ENCODE measurements around the gene OPRM1.
"Not testable (repeated sequence)": the region's sequence is repeated elsewhere in the genome, so short reads cannot be mapped to it uniquely, and the experiment has no call there.

The OPRM1 gene

DNA sequence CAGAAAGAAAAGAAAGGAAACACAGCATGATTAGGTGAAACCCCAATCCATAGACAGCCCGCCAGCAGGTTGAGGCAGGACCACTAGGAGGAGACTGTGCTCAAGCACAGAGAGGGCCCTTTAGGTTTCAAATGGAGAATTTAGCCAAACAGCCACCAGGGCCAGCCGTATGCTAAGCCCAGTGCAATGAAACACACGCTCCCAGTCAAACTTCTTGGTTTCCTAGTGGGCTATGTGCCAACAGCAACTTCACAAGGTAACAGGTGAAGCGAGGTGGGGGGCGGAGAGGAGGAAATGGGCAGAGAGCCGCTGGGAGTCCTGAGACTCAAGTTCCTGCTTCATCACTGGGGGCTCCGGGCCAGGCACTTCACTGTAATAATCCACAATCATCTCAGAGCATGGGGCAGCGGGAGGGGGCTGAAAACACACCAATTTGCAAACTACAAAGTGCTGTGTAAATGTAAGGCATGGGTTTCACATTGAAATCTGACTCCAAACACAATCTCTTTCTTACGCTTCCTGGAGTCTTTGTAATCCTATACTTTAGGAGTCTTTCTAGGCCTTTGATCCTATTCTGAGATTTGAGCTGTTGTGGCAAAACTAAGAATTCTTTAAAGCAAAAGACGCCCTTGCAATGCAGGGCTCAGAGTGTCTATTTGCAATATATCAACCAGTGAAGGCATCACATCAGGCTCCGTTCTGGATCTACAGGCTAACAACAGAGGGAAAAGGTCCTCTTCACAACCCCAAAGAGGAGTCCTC, 117.3 kb downstream of the OPRM1 start:
- DNase-seq, result peak; percentile 39

DNA sequence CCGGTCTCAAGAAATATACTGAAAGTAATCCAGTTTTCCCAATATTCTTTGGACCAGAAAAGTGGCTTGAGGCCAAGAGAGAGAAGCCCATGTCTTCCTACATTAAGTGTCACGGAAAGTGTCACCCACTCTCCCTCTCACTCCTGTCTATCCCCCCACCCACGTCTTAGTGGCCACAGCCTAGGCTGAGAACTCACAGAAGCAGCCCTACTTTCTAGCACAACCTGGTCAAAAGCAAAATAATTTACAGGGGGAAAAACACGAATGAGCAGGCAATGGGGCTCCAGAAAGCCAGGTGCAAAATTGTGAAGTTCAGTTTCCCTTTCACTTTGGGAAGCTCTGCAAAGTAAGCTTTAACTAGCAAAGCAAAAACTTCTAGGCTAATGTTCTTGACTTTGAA, 118.0 kb downstream of the OPRM1 start:
- no peak for DNase-seq

DNA sequence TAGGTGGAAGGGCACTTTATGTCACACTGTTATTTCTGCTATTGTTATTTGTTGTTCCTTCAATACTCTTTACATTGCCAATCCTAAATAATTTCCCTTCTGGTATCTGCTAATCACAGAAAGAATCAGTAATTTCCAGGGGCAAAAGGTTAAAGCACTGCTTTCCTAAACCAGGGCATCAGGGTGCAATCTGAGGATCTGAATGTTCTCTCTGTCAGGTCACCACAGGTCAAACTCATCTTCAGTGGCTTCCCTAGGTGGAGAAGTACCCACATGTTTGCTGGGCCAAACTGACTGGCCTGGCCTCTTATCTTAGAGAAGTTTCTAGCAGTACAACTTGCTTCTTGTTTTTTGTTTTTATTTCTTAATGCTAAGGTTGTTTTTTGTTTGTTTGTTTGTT, 118.7 kb downstream of the OPRM1 start:
- DNase-seq, result no peak

DNA sequence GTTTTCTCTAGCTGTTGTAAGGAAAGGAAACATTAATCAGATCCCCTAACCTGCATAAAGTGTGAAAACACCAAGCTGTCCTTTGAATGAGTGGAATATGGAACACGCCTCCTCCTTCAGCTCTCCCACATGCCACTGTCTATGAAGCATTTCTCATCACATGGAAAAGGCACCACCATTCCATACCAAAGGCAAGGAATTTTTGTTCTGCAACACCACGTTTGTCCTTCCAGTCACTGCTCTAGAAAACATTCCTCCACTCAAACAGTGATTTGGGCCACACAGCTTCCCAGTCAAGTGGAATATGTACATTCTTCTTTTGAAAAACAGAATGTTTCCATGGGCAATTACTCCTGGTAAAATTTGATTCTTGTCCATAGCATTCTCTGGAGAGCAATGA, 120.1 kb downstream of the OPRM1 start:
- no peak for DNase-seq

DNA sequence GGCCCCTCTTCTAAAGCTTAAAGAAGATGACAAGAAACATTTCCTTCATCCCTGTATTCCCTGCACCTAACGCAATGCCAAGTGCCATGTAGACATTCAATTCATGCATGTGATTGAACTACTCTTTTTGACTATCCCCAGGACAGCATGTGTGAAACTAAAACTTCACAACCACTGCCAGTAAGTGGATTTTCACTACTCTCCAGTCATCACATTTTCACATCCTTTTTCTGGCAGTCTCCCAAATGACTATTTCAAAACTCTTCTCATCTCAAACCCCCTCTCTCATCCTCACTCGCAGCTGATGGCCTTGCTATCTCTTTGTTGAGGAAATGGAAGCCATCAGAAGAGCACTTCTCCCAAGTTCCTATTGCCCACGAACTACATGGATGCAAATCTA, 122.6 kb downstream of the OPRM1 start:
- no peak for DNase-seq

DNA sequence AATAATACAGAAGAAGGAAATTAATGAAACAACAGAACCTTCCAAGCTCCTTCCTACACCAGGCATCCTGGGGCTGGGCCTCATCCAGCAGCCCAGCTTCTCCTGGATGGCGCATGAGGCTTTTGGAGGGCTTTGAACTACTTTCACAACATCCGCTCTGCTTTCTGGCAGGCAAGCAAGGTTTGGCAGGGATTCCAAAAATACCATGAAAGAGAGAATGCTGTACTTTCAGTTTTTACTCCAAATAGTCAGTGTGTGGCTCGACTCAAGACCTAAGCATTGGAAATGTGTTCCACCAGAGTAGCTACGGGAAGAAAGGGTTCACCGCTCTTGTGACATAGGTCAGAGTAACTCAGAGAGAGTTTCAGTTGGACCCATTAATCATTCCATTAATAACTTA, 125.4 kb downstream of the OPRM1 start:
- no peak for DNase-seq

DNA sequence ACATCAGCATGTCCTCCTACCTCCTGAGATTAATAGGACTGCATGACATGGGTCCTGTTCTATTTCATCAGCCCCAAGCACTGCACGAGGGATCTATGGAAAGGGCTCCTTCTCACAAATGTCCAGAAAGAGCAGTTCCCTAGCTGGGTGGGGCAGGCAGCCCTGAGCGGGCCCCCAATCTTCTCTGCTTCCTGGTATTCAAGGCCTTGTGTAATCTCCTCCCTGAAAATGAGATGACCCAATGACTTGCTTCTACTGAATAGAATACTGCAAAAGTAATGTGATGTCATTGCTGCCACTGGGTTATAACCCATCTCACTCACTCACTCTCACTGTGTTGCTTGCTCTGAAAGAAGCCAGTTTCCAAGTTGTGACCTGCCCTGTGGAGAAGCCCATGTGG, 126.4 kb downstream of the OPRM1 start:
- DNase-seq, result no peak

DNA sequence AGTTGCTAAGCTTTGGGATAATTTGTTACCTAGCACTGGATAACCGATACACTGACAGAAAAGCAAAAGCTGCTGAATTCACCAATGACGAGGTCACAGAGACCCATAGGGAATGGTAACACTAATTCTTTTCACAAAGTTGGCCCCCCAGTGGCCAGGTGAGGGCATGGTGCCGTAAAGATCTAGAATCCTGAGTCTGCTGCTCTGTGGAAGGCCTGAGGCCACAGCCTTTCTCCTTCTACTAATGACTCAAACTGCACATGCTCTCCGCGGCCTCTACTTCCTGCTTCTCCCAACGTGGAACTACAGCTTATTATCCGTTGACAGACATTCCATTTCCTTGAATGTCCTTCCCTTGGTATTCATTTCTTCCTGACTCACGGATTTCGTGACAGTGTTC, 127.1 kb downstream of the OPRM1 start:
- no peak for DNase-seq

DNA sequence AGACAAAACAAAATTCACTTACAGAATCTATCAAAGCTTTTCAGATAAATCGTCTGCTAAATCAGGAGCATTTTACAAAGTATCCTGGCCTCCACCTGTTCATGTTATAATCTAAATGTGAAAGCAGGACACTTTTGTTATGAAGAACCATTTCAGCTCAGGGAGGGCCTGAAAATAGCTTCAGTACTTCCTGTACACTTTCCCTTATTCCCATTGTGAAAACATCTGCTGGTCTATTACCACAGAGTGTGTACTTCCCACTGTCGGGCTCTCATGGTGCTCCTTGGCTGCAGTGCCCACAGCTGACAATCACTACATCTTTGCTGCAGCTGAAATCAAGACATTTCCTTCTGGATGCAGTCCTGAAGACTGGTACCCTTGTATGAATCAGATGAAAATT, 128.1 kb downstream of the OPRM1 start:
- no peak for DNase-seq

DNA sequence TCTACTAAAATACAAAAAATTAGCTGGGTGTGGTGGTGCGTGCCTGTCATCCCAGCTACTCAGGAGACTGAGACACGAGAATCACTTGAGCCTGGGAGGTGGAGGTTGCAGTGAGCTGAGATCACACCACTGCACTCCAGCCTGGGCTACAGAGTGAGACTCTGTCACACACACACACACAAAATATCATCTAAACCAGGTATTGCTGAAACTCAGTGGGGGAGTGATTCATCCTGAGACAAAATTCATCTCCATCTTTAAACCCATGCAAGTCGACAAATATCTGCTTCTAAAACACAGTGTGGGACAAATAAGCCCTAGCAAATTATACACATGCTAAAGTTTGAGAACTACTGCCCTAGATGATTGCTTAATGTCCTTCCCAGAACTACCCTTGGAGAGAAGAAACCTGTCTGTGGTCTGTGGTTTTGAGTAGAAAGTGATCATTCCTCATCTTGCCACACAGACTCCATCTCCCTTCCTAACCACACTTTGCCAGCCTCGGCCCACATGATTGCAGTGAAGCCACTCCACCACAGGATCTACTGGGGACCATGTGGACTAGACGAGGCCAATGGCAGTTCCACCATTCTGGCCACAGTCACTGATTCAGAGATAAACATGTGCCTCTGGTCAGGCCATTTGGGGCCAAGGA, 130.3 kb downstream of the OPRM1 start:
- DNase-seq, result no peak

DNA sequence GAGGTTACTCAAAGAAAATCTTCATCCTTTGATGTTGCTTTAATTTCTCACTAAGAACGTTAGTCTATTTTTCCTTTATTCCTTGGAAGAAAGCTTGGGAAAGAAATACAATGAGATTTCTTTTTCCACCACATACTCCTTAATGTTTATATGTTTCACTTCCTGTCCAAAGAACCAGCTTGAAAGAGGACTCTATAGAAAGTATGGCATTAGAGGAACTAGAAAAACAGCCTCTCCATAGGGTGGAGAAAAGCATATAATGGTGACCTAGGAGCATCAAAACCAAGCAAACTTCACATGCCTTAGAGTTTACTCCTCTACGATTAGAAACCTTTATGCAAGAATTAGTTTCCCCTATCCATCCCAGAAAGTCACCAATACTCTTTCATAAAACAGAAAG, 131.1 kb downstream of the OPRM1 start:
- DNase-seq, result no peak

DNA sequence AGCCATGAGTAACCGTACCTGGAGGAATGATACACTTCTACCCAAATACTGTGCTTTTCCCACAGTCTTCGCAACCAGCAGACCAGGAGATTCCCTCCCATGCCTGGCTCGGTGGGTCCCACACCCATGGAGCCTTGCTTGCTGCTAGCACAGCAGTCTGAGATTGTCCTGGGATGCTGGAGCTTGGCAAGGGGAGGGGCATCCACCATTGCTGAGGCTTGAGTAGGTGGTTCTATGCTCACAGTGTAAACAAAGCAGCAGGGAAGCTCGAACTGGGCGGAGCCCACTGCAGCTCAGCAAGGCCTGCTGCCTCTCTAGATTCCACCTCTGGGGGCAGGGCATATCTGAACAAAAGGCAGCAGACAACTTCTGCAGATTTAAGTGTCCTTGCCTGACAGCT, 133.4 kb downstream of the OPRM1 start:
- DNase-seq, result not testable (repeated sequence)

DNA sequence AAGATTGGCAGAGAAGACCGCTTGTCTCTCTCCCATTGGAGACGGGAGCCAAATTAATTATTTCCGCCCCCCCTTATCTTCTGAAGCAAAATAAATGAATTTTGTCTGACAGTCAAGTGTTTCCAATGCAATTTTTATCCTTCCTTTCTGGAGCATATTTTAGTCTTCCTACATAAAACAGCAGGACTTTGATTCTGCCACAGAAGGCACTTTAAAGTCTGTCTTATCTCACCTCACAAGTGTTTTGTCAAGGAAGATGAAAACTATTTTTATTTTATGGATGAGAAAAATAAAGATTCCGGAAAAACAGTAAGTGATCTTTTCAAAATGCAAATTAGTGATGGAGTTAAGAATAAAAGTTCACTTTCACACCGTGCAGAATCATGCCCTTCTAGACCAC, 140.4 kb downstream of the OPRM1 start:
- no peak for DNase-seq

DNA sequence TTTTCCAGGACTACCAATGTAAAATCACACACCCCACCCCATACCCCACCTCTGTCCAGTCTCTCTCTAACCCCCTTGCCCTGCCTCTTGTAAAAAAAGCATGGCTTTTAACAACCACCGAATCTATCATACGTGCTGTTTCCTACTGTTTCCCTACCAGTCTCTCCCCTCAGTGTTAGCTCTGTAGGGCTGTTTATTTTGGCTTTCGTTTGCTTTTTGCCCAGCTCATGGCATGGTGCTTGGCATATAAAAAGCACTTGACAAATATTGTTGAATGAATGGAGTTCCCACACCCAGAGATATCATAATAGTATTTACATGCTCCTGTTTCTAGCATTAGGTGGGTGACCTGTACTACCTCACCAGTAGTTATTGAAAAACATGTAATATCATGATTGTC, 148.2 kb downstream of the OPRM1 start:
- DNase-seq, result no peak

DNA sequence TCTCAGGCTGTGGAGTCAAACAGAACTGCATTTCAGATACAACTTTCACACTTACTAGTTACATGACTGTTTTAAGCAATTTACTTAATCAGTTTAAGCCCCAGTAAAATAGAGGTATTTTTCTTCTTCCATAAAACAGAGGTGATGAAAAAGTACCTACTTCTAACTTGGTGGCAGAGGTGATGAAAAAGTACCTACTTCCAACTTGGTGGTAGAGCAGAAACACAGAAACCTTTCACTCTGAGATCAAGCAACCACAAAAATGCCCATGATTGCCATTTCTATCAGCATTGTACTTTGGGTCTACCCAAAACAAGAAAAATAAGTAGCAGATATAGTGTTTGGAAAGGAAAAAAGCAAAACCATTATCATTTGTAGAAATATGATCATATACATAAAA, 148.7 kb downstream of the OPRM1 start:
- no peak for DNase-seq

DNA sequence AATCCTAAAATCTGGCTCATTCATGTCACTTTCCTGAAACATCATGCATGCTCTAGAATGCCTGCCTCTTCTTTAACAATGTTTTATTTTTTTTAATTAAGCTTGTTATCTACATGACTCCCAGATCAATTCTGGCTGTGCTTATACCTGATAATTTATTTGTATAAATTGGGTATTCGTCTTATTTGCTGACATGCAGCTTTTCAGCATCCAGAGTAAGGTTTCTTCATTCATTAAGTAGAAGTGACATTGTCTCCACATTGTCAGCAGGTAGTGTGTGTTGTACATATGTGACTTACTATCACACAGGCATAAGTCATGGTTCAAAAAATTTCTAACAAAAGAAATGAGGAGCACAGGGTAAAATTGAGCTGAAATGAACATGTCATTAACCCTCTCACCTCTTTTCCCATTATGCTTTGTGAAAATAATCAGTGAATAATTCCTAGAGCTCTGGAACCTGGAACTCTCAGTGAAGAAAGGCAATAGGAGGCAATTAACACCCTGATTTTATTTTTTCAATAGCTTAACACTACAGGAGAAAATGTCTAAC, 157.4 kb downstream of the OPRM1 start:
- no peak for DNase-seq

DNA sequence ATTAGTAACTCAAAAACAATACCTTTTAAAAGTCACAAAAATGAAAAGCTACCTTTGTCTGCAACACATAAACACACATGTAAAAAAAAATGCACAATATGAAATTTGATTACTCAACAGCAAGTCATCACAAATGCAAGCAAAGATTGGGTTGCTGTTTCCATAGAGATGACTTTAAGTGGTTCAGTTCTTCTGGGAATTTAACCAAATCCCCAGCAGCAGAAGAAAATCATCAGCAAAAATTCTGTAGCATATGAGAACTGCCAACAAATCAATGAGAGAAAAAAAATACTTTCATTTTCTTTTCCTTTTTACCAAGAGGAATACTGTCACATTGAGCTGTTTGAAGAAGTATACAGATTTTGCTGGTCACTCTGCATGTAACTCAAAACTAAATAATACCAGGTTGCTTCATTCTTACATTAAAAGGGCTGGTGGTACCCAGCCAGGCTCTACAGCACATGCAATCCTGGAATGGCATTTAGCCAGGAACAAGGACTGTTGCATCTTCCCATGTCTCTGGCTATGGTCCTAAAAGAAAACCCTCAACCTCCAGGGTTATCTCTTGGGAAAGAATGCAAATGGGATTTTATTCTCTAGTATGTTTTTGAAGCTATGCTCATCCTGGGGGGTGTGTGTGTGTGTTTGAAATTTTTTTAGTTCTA, 158.3 kb downstream of the OPRM1 start:
- DNase-seq, result no peak

DNA sequence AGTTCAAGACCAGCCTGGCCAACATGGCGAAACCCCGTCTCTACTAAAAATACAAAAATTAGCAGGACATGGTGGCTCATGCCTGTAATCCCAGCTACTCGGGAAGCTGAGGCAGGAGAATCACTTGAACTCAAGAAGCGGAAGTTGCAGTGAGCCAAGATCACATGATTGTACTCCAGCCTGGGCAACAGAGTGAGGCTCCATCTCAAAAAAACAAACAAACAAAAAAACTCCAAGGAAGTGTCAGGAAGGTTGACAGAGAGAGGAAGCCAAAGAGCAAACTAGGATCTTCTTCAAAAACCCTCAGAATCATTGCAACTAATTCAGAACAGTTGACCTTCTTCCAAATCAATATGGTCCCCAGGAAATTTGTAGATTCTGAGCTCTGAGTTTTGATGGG, 162.6 kb downstream of the OPRM1 start:
- DNase-seq, result not testable (repeated sequence)

DNA sequence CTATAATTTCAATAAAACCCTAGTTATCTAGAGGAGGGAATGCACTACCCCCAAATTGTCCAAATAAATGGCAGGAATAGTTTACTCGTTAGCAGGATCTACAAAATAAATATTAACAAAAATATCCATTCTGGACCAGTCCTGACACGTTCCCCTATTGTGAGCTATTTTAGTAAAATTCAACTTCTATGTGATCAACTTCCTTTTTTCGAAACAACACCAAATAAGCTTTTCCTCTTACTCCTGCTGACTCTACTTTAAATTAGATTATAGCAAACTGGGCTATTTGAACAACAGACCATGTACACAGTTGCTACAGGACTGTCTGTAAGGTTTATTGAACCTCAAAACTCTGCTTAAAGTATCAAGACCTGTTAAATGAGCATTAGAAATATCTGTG, 163.3 kb downstream of the OPRM1 start:
- DNase-seq, result no peak

DNA sequence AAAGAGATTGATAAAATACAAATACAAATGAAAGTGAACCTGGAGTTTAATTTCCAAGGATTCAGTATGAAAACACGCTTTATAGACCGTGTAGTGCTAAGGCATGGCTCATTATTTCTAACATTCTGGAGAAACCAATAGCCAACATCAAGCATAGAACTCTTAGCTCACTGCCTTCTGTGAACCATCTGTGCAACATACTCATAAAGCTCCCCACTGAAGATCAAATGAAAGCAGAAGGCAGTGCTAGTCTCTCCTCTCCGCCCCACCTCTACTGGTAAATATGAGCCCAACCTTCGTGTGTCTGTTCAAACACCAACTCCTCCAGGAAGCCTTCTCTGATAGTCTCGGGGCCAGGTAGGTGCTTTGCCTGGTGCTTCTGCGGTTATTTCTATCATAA, 163.9 kb downstream of the OPRM1 start:
- no peak for DNase-seq

DNA sequence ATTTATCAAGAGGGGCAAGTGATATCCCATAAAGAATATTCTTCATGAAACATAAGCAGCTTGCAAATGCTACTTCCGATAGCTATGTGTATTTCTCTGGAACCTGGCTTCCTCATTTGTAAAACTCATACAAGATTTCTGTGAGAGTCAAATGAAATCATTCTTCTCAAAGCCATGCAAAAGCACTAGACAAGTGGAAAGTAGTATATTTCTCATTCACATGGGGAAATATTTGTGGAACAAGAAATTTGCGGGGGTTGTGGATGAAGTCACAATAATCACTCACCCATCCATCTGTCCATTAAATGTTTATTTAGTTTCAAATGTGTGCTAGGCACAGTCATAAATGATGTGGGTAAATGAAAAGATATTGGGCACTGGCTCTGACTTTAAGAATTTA, 167.1 kb downstream of the OPRM1 start:
- no peak for DNase-seq

DNA sequence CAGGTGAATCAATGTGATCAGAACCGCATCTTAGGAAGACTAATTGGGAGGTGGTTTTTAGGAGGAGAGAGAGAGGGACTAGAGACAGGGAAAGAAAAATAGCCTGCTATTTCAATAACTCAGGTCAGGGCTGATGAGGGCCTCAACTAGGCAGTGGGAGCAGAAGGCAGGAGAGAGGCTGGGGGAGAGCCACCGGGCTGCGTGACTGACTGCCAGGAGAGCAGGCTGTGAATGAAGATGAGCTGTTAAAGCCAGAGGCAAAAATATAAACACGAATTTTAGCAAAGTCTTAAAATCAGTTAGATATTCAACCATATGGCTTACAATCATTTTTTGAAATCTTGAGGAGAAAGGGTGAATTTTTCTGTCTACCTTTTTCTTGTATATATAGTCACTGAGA, 168.0 kb downstream of the OPRM1 start:
- no peak for DNase-seq

DNA sequence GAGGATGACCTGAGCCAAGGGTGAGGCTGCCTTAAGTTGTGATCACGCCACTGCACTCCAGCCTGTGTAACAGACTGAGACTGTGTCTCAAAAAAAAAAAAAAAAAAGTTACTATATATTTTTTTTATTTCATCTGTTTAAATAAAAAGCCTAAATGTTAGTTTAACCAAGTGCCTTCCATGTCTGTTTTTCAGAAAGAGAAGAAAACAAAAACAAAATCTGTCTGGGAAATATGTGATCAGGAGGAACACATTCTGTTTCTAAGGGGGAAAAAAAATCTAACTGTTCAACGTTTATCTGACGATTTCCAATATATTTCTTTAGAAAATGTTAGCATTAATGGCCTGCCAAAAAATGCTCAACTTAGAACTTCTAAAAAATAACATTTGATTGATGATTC, 170.5 kb downstream of the OPRM1 start:
- DNase-seq, result no peak

DNA sequence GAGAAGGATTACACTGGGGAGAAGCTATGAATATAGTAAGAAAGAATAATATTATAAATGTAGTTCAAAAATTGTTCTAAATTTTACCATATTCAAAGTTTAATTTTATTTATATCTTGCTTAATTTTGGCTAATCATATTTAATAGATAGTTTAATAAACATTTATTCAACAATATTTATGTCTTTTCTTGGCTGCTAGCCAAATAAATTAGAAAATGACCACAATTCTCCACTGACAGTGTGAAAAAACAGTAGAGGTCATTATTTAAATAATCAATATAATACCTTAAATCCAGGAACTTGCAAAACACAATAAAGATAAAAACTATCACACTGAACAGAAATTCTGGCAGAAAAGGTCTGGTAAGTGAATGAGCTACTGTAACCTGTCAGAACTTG, 171.6 kb downstream of the OPRM1 start:
- no peak for DNase-seq
